GM19043 (cell line): ENCODE data around the gene CTNND1.

Experiments used
- ATAC-seq: cut with Tn5 transposase; IDR thresholded peaks from one replicate; pipeline ENCODE4 v1.9.1; 2021; ENCODE audit warnings: low read depth; ENCODE audit not compliant: unreplicated experiment

The CTNND1 gene

GRCh38 chr11:57867966-57868365 lies 106.4 kb downstream of the CTNND1 start:
- no peak for ATAC-seq

GRCh38 chr11:57868491-57868890 lies 106.9 kb downstream of the CTNND1 start:
- no peak for ATAC-seq
